Endothelial cell of umbilical vein (primary cell): ENCODE measurements around the gene HSPB2. TPM values are rescaled to one million over a fixed set of nuclear protein-coding genes. Genes with fewer than 3 reads are reported as not detected.

ENCODE experiments used
- BruUV-seq: library from RNA; stranded (reverse); fragments of 400-500 nt; replicated peaks from 2 replicates; lab custom pipeline; 2021; lab: Mats Ljungman, UMichigan
- CTCF ChIA-PET: fragments of 300-600, 350-600 bp; sonication (Branson Sonifier 250); formaldehyde crosslinking; loops from one replicate; lab custom pipeline; 2021; ENCODE audit warnings: antibody characterized with exemption, inconsistent platforms; lab: Charles Lee
- POLR2A ChIA-PET: fragments of 300-600, 350-600 bp; sonication (Branson Sonifier 250); formaldehyde crosslinking; loops from one replicate; lab custom pipeline; 2021; ENCODE audit warnings: antibody characterized with exemption, inconsistent platforms; lab: Charles Lee
- DNase-seq: peaks from one replicate; pipeline ENCODE4 v3.0.0-alpha.2; 2011; ENCODE audit warnings: low read depth, low spot score
- FAIRE-seq: peaks from 2 replicates; lab custom pipeline; 2011; peaks lifted over from hg19 to GRCh38; lab: Jason Lieb, UNC
- H2AFZ ChIP-seq: 2 replicates; pipeline ENCODE4 v1.6.0; 2012; ENCODE audit warnings: low read depth, low read length, control low read depth, inconsistent platforms
- H3K27ac ChIP-seq: 2 replicates; pipeline ENCODE4 v1.5.1; 2011; ENCODE audit warnings: low read depth, mild to moderate bottlenecking, control low read depth, low read length, moderate library complexity; ENCODE audit not compliant: insufficient read depth
- H3K27me3 ChIP-seq, 2 experiments: 2 replicates each; pipeline versions ENCODE4 v1.6.0 to v1.6.1; 2011; ENCODE audit warnings: low read length in 2 of 2, mixed read lengths in 1 of 2; ENCODE audit not compliant: control insufficient read depth in 2 of 2, insufficient read depth in 2 of 2
- H3K36me3 ChIP-seq, 2 experiments: 2 replicates in 1 of 2; 3 replicates in 1 of 2; pipeline ENCODE4 v1.5.1; 2011; ENCODE audit warnings: low read length in 2 of 2, mild to moderate bottlenecking in 1 of 2, moderate library complexity in 1 of 2; ENCODE audit not compliant: control insufficient read depth in 2 of 2, insufficient read depth in 2 of 2; ENCODE audit errors: extremely low read depth in 1 of 2
- H3K4me1 ChIP-seq: 3 replicates; pipeline ENCODE4 v1.5.1; 2011; ENCODE audit warnings: mild to moderate bottlenecking, low read length; ENCODE audit not compliant: control insufficient read depth, insufficient read depth; ENCODE audit errors: extremely low read depth
- H3K4me2 ChIP-seq: 2 replicates; pipeline ENCODE4 v1.6.1; 2011; ENCODE audit warnings: low read length, control low read depth, mixed read lengths; ENCODE audit not compliant: insufficient read depth
- H3K4me3 ChIP-seq, 3 experiments: fragments of 200-600 bp in 1 of 3; sonication (generic), shearing (Covaris generic) in 1 of 3; replicated peaks in 1 of 3; 2 replicates each; pipeline ENCODE4 v1.5.1; 2011 to 2016; ENCODE audit warnings: control low read depth in 3 of 3, low read length in 3 of 3, mild to moderate bottlenecking in 2 of 3, inconsistent platforms in 1 of 3, low read depth in 1 of 3, moderate library complexity in 1 of 3; ENCODE audit not compliant: insufficient read depth in 1 of 3
- H3K79me2 ChIP-seq: 2 replicates; pipeline ENCODE4 v1.6.0; 2012; ENCODE audit warnings: low read length, inconsistent platforms; ENCODE audit not compliant: control insufficient read depth, insufficient read depth
- H3K9ac ChIP-seq: replicated peaks from 2 replicates; pipeline ENCODE3; 2011; ENCODE audit warnings: low read length, control low read depth; ENCODE audit not compliant: insufficient read depth; ENCODE audit errors: extremely low read depth
- H3K9me1 ChIP-seq: replicated peaks from 3 replicates; pipeline ENCODE4 v1.6.0; 2011; ENCODE audit warnings: mild to moderate bottlenecking, low read length; ENCODE audit not compliant: control insufficient read depth, insufficient read depth; ENCODE audit errors: extremely low read depth
- H3K9me3 ChIP-seq: replicated peaks from 2 replicates; pipeline ENCODE4 v1.5.1; 2012; ENCODE audit warnings: low read length, inconsistent platforms; ENCODE audit not compliant: control insufficient read depth, insufficient read depth
- H4K20me1 ChIP-seq: replicated peaks from 2 replicates; pipeline ENCODE3; 2011; ENCODE audit warnings: mild to moderate bottlenecking, low read length; ENCODE audit not compliant: control insufficient read depth, insufficient read depth; ENCODE audit errors: extremely low read depth
- GATA2 ChIP-seq: IDR thresholded peaks from 2 replicates; pipeline ENCODE4 v1.7.0; 2011; ENCODE audit warnings: low read depth, mild to moderate bottlenecking, moderate library complexity, mixed read lengths, low read length; ENCODE audit not compliant: insufficient read length, insufficient read depth
- POLR2AphosphoS5 ChIP-seq: IDR thresholded peaks from 2 replicates; pipeline ENCODE4 v1.6.1; 2012; ENCODE audit warnings: low read depth, mild to moderate bottlenecking, control low read depth, low read length, moderate library complexity; ENCODE audit not compliant: insufficient read depth
- dilution Hi-C: fragments of 300-500 bp; cut with MboI; formaldehyde crosslinking; loops from one replicate; pipeline ENCODE4 v1.15.0; 2019; ENCODE audit warnings: low sequenced_read_pairs; ENCODE audit not compliant: extremely low pct_ligation_motif_present
- intact Hi-C: fragments of 100-400 bp; cut with micrococcal nuclease; formaldehyde crosslinking; loops from one replicate; pipeline ENCODE4 v1.10.0; 2022
- polyA plus RNA-seq, 4 experiments: library from polyadenylated mRNA; depleted of rRNA in 3 of 4; stranded (reverse) in 3 of 4; unstranded in 1 of 4; fragments of >200 nt; gene quantifications; 2 replicates each; pipeline versions ENCODE4 v1.2.1 to v1.2.3, GENCODE V29; 2011 to 2012; ENCODE audit warnings: missing spikeins in 1 of 4
- total RNA-seq: library from RNA; stranded (reverse); gene quantifications from 2 replicates; pipeline ENCODE4 v1.2.3, GENCODE V29; 2021
- TF ChIP-seq, protein P1 (sequence below), 2 donors: IDR thresholded peaks; 1 replicate in 1 of 2; 2 replicates in 1 of 2; pipeline ENCODE4 v1.5.1; 2011; ENCODE audit warnings: low read length in 2 of 2, mild to moderate bottlenecking in 2 of 2, moderate library complexity in 2 of 2, control low read depth in 1 of 2, inconsistent platforms in 1 of 2, low read depth in 1 of 2; ENCODE audit not compliant: insufficient read depth in 1 of 2; ENCODE audit errors: extremely low read depth in 1 of 2

The HSPB2 gene
- total and polyA plus RNA-seq, 2 donors (not counting 3 experiments of a cell fraction or from before 2014, with no cell fraction given), result not detected

DNA sequence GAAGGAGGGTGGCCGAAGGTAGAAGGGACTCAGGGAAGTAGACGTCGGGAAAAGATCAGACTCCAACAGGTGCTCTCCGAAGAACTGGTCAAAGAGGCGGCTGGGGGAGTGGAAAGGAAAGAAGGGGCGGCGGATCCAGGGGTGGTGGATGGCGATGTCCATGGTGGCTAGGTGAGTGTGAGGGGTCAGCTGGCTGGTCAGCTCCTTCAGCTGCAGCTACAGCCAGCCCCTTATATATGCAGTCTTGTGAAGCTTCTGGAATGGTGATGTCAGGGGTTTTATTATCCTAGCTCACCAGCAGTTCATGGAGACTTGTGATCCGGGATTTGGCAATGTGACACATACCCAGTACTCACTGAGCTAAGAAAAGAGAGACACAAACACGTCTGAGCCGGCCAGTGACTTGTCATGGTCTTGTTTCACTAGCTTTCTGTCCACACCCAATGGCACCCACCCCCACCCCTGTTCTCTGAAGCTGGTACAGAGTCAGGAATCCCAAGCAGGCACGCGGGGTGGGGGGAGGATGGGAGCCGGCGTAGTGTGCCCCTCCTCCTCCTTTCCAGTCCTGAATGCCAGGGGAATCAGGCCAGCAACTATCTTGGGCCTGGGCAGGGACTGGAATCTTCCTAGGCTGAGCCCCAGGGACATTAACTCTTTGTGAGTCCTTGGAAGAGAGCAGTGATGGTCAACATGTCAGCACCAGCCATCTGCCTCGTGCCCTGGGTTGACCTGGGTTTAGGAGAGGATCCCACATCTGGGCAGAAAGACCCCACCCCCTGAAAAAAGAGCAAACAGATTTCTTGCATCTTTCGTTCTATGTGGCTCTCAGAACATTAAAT, 752 bp upstream of the HSPB2 start, which contains the start of gene CRYAB:
CRYAB (minus strand) TSS at position 208 of the 839 bp plus-strand sequence; CDS start at position 162, 46 bp downstream.
- H3K4me1 ChIP-seq, result peaks cover 6% of the 10 kb centered on the region
- POLR2A ChIA-PET, result no interaction called here
- dilution Hi-C loops (no loop called here), intact Hi-C loops (no loop called here)
- no peak within 1 kb of the TSS for H3K27ac ChIP-seq
- no peaks in the 10 kb centered on the region for H3K36me3 ChIP-seq
- H3K9ac ChIP-seq, result no peak within 1 kb of the TSS
- CTCF ChIA-PET, result interaction anchor here (0.5 to 1.4 kb wide), 3 partner anchors 30 to 70 kb away, joined by 3 to 4 read pairs (median 3); no protein-coding TSS in a partner anchor
- peak; percentile 26 for FAIRE-seq
- no peak within 1 kb of the TSS for H3K4me2 ChIP-seq
- no peak for TF ChIP-seq POLR2AphosphoS5
- TF ChIP-seq GATA2, result no peak
- TF ChIP-seq, protein P1, sequence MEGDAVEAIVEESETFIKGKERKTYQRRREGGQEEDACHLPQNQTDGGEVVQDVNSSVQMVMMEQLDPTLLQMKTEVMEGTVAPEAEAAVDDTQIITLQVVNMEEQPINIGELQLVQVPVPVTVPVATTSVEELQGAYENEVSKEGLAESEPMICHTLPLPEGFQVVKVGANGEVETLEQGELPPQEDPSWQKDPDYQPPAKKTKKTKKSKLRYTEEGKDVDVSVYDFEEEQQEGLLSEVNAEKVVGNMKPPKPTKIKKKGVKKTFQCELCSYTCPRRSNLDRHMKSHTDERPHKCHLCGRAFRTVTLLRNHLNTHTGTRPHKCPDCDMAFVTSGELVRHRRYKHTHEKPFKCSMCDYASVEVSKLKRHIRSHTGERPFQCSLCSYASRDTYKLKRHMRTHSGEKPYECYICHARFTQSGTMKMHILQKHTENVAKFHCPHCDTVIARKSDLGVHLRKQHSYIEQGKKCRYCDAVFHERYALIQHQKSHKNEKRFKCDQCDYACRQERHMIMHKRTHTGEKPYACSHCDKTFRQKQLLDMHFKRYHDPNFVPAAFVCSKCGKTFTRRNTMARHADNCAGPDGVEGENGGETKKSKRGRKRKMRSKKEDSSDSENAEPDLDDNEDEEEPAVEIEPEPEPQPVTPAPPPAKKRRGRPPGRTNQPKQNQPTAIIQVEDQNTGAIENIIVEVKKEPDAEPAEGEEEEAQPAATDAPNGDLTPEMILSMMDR (IDR thresholded peaks at IDR 0.05; ENCODE audit: extremely low read depth in 1 of 2, insufficient read depth in 1 of 2, low read depth in 1 of 2, low read length in 2 of 2), result no peak
- H3K79me2 ChIP-seq, result no peaks in the 10 kb centered on the region
- no peaks in the 10 kb centered on the region for H3K9me1 ChIP-seq
- H3K9me3 ChIP-seq, result no peaks in the 10 kb centered on the region
- H2AFZ ChIP-seq, result peak within 1 kb of the TSS; percentile 22
- H3K4me3 ChIP-seq, result no peak within 1 kb of the TSS
- no peak for DNase-seq
- no TSS peak for BruUV-seq
- no peaks in the 10 kb centered on the region for H4K20me1 ChIP-seq
- peaks cover 2 to 9% of the 10 kb centered on the region in 2 experiments for H3K27me3 ChIP-seq
